Measurements from ENCODE around the gene KLRC3.

- TF ChIP-seq, protein P1, sequence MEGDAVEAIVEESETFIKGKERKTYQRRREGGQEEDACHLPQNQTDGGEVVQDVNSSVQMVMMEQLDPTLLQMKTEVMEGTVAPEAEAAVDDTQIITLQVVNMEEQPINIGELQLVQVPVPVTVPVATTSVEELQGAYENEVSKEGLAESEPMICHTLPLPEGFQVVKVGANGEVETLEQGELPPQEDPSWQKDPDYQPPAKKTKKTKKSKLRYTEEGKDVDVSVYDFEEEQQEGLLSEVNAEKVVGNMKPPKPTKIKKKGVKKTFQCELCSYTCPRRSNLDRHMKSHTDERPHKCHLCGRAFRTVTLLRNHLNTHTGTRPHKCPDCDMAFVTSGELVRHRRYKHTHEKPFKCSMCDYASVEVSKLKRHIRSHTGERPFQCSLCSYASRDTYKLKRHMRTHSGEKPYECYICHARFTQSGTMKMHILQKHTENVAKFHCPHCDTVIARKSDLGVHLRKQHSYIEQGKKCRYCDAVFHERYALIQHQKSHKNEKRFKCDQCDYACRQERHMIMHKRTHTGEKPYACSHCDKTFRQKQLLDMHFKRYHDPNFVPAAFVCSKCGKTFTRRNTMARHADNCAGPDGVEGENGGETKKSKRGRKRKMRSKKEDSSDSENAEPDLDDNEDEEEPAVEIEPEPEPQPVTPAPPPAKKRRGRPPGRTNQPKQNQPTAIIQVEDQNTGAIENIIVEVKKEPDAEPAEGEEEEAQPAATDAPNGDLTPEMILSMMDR (conservative IDR thresholded peaks at IDR 0.05; ENCODE audit: low read length) = no peak
- no peak for TF ChIP-seq EZH2phosphoT487 (IDR thresholded peaks at IDR 0.05; ENCODE audit: borderline replicate concordance)
Measured at GRCh38 chr12:10408842-10409241, 11.6 kb downstream of the KLRC3 start.

All from Loucy (cell line).